Motor neuron (in vitro differentiated cells): ENCODE data around the gene REEP5. TPM values are rescaled to one million over a fixed set of nuclear protein-coding genes. Genes with fewer than 3 reads are reported as not detected.

ENCODE experiments used
- ATAC-seq, 8 experiments: fragments of 200-7000 bp; cut with Tn5 transposase; replicated peaks in 6 of 8; 2 replicates each; pipeline ENCODE4 v1.8.0; 2021; ENCODE audit warnings: mild to moderate bottlenecking in 8 of 8, moderate library complexity in 8 of 8
- H3K27ac ChIP-seq, 2 donors: fragments of 250-450 bp; sonication (Bioruptor Pico); 2 replicates each; pipeline ENCODE4 v1.9.0; 2021; ENCODE audit warnings: antibody characterized with exemption in 2 of 2, mild to moderate bottlenecking in 2 of 2, moderate library complexity in 1 of 2
- H3K4me1 ChIP-seq, 2 donors: fragments of 250-450 bp; sonication (Bioruptor Pico); replicated peaks in 1 of 2; 2 replicates each; pipeline ENCODE4 v1.6.1; 2021; ENCODE audit warnings: antibody characterized with exemption in 2 of 2, mild to moderate bottlenecking in 2 of 2, moderate library complexity in 1 of 2
- H3K4me3 ChIP-seq, 5 donors: fragments of 250-450 bp; sonication (Bioruptor Pico); 2 replicates each; pipeline ENCODE4 v1.9.0; 2021; ENCODE audit warnings: antibody characterized with exemption in 5 of 5, mild to moderate bottlenecking in 5 of 5, moderate library complexity in 4 of 5
- WGBS, 10 experiments: fragments of 450-650 bp; shearing (Covaris generic); methylation state at CpG; one replicate each; pipeline ENCODE4 v1.0.0; 2022; 5-methylcytosine and 5-hydroxymethylcytosine counted together
- in situ Hi-C, 9 experiments: fragments of 400-800 bp; cut with MboI; loops; one replicate each; pipeline ENCODE4 v1.15.0; 2021; ENCODE audit warnings: low sequenced_read_pairs in 9 of 9, low pct_unique_long_range_greater_than_20kb in 2 of 9; ENCODE audit not compliant: unreplicated experiment in 9 of 9
- total RNA-seq, 8 experiments: library from RNA; unstranded; fragments of 300-600 nt; gene quantifications; 2 replicates each; pipeline versions ENCODE4 v1.2.3 to v1.2.4, GENCODE V29; 2022

The REEP5 gene
- total RNA-seq, 8 experiments from 2014 or later = 36.6 to 121 (median 46.7) TPM

GRCh38 chr5:112846556-112846955 lies 75.5 kb downstream of the REEP5 start:
- Histone ChIP-seq H3K27ac (no peak overlapping the region), H3K4me1 (peaks cover 0 to 2% of the 10 kb centered on the region in 2 donors), H3K4me3 (no peak overlapping the region)
- ATAC-seq = no peak
- WGBS, 10 experiments = 54 to 100% (median 87%) methylated on average over 2 to 5 of the region's 5 CpGs; no CpG with 5 or more reads in 4 of the 10 experiments
- in situ Hi-C loops = no loop called here

GRCh38 chr5:112844489-112844888 lies 77.5 kb downstream of the REEP5 start:
- 71 to 100% (median 100%) methylated on average over 1 of the region's 1 CpG; no CpG with 5 or more reads in 2 of the 10 experiments for WGBS, 10 experiments
- no peak for ATAC-seq
- in situ Hi-C loops = no loop called here
- Histone ChIP-seq H3K27ac (no peak overlapping the region), H3K4me3 (no peak overlapping the region), H3K4me1 (peaks cover 0 to 2% of the 10 kb centered on the region in 2 donors)

DNA sequence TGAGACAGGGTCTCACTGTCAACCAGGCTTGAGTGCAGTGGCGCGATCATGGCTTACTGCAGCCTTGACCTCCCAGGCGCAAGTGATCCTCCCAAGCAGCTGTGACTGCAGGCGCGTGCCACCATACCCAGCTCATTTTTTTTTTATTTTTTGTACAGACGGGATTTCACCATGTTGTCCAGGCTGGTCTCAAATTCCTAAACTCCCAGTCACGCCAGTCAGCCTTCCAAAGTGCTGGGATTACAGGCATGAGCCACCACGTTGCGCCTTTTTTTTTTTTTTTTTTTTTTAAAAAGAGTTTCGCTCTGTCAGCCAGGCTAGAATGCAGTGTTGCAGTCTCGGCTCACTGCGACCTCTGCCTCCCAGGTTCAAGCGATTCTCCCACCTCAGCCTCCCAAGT lies 88.1 kb downstream of the REEP5 start:
- ATAC-seq = no peak
- no peaks in the 10 kb centered on the region for H3K4me1 ChIP-seq
- H3K4me3 ChIP-seq = no peak overlapping the region
- WGBS, 10 experiments = 92 to 100% (median 100%) methylated on average over 2 to 10 of the region's 13 CpGs
- in situ Hi-C loops = no loop called here
- H3K27ac ChIP-seq = no peak overlapping the region

DNA sequence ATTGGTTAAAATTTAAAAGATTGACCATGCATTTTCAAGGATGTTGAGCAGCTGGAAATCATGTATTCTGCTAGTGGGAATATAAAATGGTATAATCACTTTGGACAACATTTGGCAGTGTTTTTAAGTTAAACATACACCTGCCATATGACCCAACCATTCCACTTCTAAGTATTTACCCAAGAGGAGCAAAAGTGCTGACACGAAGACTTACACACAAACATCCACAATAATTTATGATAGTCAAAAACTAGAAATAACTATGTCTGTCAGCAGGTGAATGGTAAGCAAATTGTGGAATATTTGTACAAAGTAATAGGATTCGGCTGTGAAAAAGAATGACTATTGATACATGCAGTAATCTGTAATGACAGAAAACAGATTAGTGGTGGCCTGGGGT lies 91.6 kb downstream of the REEP5 start:
- WGBS, 10 experiments = 33 to 100% (median 100%) methylated on average over 1 to 2 of the region's 2 CpGs; no CpG with 5 or more reads in 2 of the 10 experiments
- in situ Hi-C loops = no loop called here
- no peak overlapping the region for H3K27ac ChIP-seq

More for the DNA sequence above, 91.6 kb downstream of the REEP5 start:
- H3K4me1 ChIP-seq = no peaks in the 10 kb centered on the region
- no peak overlapping the region for H3K4me3 ChIP-seq
- ATAC-seq = no peak

Other genes with a start within 250 kb of the REEP5 start
- 100 to 1,000 TPM in 1 of 8 experiments, 10 to 100 TPM in 7; 28.6 to 113 (median 53.9) TPM for gene APC, start 184.3 kb downstream of the REEP5 start, total RNA-seq
- 100 to 1,000 TPM in 2 of 8 experiments, 10 to 100 TPM in 6; 61.5 to 116 (median 81.7) TPM for gene SRP19, start 60.9 kb downstream of the REEP5 start, total RNA-seq
- 10 to 100 TPM; 19.2 to 87.5 (median 28.0) TPM for gene DCP2, start 54.6 kb upstream of the REEP5 start, total RNA-seq